ENCODE results near the gene TMEM9.

- TF ChIP-seq EZH2 (IDR thresholded peaks at IDR 0.05; ENCODE audit: low read depth, low read length, severe bottlenecking): no peak
- TF ChIP-seq CREB1 (IDR thresholded peaks at IDR 0.05): no peak
- TF ChIP-seq, protein P1, sequence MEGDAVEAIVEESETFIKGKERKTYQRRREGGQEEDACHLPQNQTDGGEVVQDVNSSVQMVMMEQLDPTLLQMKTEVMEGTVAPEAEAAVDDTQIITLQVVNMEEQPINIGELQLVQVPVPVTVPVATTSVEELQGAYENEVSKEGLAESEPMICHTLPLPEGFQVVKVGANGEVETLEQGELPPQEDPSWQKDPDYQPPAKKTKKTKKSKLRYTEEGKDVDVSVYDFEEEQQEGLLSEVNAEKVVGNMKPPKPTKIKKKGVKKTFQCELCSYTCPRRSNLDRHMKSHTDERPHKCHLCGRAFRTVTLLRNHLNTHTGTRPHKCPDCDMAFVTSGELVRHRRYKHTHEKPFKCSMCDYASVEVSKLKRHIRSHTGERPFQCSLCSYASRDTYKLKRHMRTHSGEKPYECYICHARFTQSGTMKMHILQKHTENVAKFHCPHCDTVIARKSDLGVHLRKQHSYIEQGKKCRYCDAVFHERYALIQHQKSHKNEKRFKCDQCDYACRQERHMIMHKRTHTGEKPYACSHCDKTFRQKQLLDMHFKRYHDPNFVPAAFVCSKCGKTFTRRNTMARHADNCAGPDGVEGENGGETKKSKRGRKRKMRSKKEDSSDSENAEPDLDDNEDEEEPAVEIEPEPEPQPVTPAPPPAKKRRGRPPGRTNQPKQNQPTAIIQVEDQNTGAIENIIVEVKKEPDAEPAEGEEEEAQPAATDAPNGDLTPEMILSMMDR (IDR thresholded peaks at IDR 0.05; ENCODE audit: control extremely low read depth in 1 of 3, insufficient read depth in 1 of 3, low read depth in 1 of 3, low read length in 3 of 3): no peak
- no peak for TF ChIP-seq RNF2 (IDR thresholded peaks at IDR 0.05; ENCODE audit: borderline replicate concordance, low read depth, low read length, missing control alignments, poor library complexity, severe bottlenecking)
- no peak for TF ChIP-seq SIN3A (conservative IDR thresholded peaks at IDR 0.05 in 1 of 2, IDR thresholded peaks at IDR 0.05 in 1 of 2; ENCODE audit: low read depth in 1 of 2, low read length in 2 of 2)
- TF ChIP-seq EP300 (IDR thresholded peaks at IDR 0.05; ENCODE audit: borderline replicate concordance in 1 of 2, low read depth in 2 of 2, low read length in 2 of 2): no peak
- TF ChIP-seq SIRT6 (IDR thresholded peaks at IDR 0.05; ENCODE audit: low read length): no peak
- no peak for TF ChIP-seq TAF1 (IDR thresholded peaks at IDR 0.05; ENCODE audit: low read depth, low read length)
- no peak for TF ChIP-seq CHD2 (IDR thresholded peaks at IDR 0.05; ENCODE audit: low read length)
- TF ChIP-seq ZNF274 (IDR thresholded peaks at IDR 0.05; ENCODE audit: borderline replicate concordance, extremely low read depth, low read length): no peak
- no peak for TF ChIP-seq RFX5 (IDR thresholded peaks at IDR 0.05; ENCODE audit: borderline replicate concordance, low read depth, low read length)
- TF ChIP-seq ASH2L (IDR thresholded peaks at IDR 0.05; ENCODE audit: low read length): no peak
- no peak for TF ChIP-seq MAX (IDR thresholded peaks at IDR 0.05)
Measured at GRCh38 chr1:201116091-201116490, 38.2 kb downstream of the TMEM9 start.
